RWPE1 (cell line): ENCODE results near the gene C10orf90.
A peak's percentile ranks its signal among the peaks of the same experiment; 100 is the strongest.

Experiments used
- CTCF ChIA-PET: fragments of 350-600 bp; sonication (Branson Sonifier 250); formaldehyde crosslinking; extraction: SDS; loops from one replicate; lab custom pipeline; 2021; lab: Yijun Ruan, JAX
- POLR2A ChIA-PET: fragments of 400-600 bp; formaldehyde crosslinking; extraction: SDS; loops from one replicate; lab custom pipeline; 2020; ENCODE audit warnings: antibody characterized with exemption; ENCODE audit not compliant: low non-redundant PET; lab: Yijun Ruan, JAX
- DNase-seq: peaks from one replicate; pipeline ENCODE4 v3.0.0; 2012; ENCODE audit warnings: low spot score
- H3K27ac ChIP-seq: fragments of 450-650 bp; 2 replicates; pipeline ENCODE4 v1.5.1; 2017
- TF ChIP-seq, protein P1 (sequence below): fragments of 450-650 bp; conservative IDR thresholded peaks from 2 replicates; pipeline ENCODE4 v1.5.1; 2017; ENCODE audit warnings: low read depth, mild to moderate bottlenecking

Gene C10orf90

DNA sequence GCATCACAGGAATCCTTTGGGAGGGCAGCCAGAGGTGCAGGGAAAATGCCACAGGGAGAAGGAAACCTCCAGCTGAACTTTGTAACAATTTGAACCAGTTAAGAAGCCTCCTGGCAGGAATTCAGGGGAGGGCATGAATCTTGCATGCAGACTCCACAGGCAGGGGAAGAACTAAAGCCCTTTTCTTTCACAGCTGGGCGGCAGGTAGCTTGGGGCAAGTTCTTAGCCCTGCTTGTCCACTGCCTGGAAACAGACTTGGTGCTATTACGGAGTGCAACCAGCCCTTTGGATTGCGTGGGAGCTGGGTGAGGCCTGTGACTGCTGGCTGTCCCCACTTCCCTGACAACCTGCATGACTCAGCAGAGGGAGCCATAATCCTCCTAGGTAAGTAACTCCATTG lies 230.6 kb downstream of the C10orf90 start:
- TF ChIP-seq, protein P1, sequence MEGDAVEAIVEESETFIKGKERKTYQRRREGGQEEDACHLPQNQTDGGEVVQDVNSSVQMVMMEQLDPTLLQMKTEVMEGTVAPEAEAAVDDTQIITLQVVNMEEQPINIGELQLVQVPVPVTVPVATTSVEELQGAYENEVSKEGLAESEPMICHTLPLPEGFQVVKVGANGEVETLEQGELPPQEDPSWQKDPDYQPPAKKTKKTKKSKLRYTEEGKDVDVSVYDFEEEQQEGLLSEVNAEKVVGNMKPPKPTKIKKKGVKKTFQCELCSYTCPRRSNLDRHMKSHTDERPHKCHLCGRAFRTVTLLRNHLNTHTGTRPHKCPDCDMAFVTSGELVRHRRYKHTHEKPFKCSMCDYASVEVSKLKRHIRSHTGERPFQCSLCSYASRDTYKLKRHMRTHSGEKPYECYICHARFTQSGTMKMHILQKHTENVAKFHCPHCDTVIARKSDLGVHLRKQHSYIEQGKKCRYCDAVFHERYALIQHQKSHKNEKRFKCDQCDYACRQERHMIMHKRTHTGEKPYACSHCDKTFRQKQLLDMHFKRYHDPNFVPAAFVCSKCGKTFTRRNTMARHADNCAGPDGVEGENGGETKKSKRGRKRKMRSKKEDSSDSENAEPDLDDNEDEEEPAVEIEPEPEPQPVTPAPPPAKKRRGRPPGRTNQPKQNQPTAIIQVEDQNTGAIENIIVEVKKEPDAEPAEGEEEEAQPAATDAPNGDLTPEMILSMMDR = no peak
- no peak for DNase-seq
- H3K27ac ChIP-seq = no peak overlapping the region
- ChIA-PET POLR2A (no interaction called here), CTCF (interaction anchor here (0.6 kb wide), 1 partner anchor 229 kb away, joined by 3 read pairs; no protein-coding TSS in a partner anchor)

DNA sequence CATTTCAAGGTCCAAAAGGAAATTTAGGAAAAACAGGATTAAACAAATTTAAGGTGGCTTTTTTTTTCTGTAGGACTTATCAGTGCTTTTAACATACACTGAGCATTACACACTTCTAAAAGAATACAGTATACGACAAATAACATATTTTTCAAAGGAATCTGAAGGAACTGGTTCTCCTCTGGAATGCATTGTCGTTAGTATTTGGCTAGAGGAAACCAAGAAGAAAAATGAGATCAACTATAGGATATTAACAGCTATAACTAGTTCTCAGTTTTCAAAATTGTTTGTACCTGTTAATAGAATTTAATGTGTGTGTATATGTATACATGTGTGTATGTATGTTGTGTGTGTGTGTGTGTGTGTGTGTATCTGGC lies 232.1 kb downstream of the C10orf90 start:
- no peak for DNase-seq
- ChIA-PET POLR2A (no interaction called here), CTCF (no interaction called here)
- TF ChIP-seq, protein P1 = no peak
- no peak overlapping the region for H3K27ac ChIP-seq

DNA sequence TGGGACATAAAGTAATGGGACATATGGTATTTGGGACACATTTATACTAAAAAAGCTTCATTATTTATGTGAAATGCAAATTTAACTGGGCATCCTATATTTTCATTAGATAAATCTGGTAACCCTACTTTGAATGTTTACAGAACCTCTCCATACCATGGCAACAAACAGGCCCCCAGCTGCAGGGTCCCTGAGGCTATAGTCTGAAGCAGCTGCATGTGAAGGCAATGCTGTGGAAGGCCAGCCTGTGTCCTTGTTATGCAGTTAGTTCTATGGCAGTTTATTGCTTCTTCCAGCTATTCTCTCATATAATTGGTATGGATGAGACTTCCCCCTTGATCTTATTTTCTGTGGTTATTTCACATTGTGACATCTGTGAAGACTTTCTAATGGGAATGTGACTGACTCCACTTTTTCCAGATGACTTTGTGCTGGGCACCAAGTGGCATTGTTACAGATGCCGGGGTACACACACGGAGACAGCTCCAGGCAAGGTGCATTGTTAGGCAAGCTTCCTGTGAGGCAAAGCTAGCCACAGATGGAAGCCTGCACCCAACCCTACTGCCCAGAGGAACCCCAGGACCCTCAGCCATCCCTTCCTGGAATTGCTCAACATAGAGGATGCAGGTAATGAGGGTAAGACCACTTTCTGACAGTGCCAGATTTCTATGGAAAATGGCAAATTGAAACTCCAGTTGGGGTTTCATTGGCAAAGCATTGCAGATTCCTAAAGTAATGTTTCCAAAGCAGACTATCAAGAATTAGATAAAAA lies 232.7 kb downstream of the C10orf90 start:
- ChIA-PET CTCF (no interaction called here), POLR2A (no interaction called here)

DNA sequence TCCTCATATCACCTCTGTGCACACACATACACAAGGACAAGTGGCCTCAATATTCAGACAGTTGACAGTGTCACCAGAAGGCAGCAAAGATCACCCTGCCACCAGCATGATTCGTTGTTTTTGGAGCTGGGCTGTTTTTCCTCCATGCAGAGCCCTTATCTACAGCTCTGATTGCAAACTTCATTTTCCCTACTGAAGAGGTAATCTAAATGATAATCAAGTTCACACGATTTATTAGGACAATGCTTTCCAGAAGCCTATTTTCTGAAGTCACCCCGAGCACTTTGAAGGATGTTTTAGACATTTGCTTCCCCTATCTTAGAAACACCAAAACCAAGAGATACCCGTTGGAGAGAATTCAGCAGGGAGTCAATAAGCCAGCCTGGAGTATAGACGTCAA lies 236.3 kb downstream of the C10orf90 start:
- POLR2A ChIA-PET = no interaction called here

More for the DNA sequence above, 232.7 kb downstream of the C10orf90 start:
- no peak for DNase-seq
- TF ChIP-seq, protein P1 = no peak
- H3K27ac ChIP-seq = no peak overlapping the region

DNA sequence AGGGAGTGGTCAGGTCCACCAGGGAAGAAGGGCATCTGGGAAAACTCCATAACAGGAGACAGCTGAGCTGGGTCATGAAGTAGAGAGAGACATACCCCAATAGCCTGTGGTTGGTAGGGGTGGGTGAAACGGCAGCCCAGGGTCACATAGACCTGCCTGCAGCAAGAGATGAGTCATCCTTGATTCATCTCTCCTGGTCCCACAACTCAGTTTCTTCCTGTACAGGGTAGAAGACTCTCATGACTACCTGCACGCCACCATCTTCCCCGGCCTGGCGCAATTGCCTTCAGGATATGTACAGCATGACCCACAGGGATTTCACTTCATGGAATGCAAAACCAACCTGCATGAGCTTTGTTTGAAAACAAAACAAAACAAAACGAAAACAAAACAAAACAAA lies 237.1 kb downstream of the C10orf90 start:
- TF ChIP-seq, protein P1 = no peak
- CTCF ChIA-PET = no interaction called here
- DNase-seq = peak; percentile 36
- POLR2A ChIA-PET = no interaction called here
- H3K27ac ChIP-seq = no peak overlapping the region

More for the DNA sequence above, 236.3 kb downstream of the C10orf90 start:
- TF ChIP-seq, protein P1 = no peak
- no peak overlapping the region for H3K27ac ChIP-seq
- CTCF ChIA-PET = no interaction called here
- no peak for DNase-seq

DNA sequence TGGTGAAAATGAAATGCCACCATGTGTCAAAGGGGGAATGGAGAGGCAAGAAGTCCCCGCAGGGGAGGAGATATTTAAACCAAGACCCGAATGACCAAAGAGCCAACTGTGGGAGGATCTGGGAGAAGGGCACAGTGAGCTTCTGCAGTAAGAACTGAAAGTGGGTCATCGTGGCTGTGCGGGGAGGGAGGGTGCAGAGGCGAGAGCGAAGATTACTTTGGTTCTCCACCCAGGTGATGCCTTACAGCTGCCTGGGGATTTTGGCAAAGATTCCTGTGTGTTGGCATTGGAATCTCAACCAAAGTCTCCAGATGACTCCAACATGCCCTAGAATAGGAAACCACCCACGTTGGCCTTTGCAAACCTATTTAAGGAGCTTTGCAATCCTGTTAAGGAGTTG lies 238.0 kb downstream of the C10orf90 start:
- TF ChIP-seq, protein P1 = no peak
- DNase-seq = no peak
- POLR2A ChIA-PET = no interaction called here
- CTCF ChIA-PET = no interaction called here
- no peak overlapping the region for H3K27ac ChIP-seq
